Naive B cell (primary cell): ENCODE results near the gene FOXL1. TPM values are rescaled to one million over a fixed set of nuclear protein-coding genes. Genes with fewer than 3 reads are reported as not detected.

Experiments
- ATAC-seq, 2 donors: fragments of 150-1000 bp; cut with Tn5 transposase; 2 replicates each; pipeline ENCODE4 v1.10.0; 2021; ENCODE audit warnings: low read depth in 2 of 2, mild to moderate bottlenecking in 2 of 2, moderate library complexity in 2 of 2
- DNase-seq: peaks from one replicate; pipeline ENCODE4 v3.0.0; 2022
- H3K27ac Mint-ChIP-seq, 6 donors: one replicate each; pipeline ENCODE4 v1.8.0; 2020 to 2022; ENCODE audit warnings: mild to moderate bottlenecking in 6 of 6, mixed read lengths in 6 of 6, moderate library complexity in 5 of 6, inconsistent platforms in 2 of 6
- H3K27me3 Mint-ChIP-seq, 3 donors: one replicate each; pipeline ENCODE4 v1.8.0; 2021 to 2022; ENCODE audit warnings: mixed read lengths in 3 of 3, mild to moderate bottlenecking in 1 of 3
- H3K36me3 Mint-ChIP-seq, 2 donors: one replicate each; pipeline ENCODE4 v1.8.0; 2020 to 2022; ENCODE audit warnings: mixed read lengths in 2 of 2, inconsistent platforms in 1 of 2, mild to moderate bottlenecking in 1 of 2
- H3K4me1 Mint-ChIP-seq, 3 donors: one replicate each; pipeline ENCODE4 v1.8.0; 2020 to 2022; ENCODE audit warnings: mixed read lengths in 3 of 3, inconsistent platforms in 1 of 3, mild to moderate bottlenecking in 1 of 3, moderate library complexity in 1 of 3
- H3K4me3 Mint-ChIP-seq, 8 donors: one replicate each; pipeline ENCODE4 v1.8.0; 2020 to 2022; ENCODE audit warnings: mild to moderate bottlenecking in 8 of 8, mixed read lengths in 8 of 8, moderate library complexity in 8 of 8, inconsistent platforms in 2 of 8
- H3K9me3 Mint-ChIP-seq, 7 donors: one replicate each; pipeline ENCODE4 v1.8.0; 2020 to 2022; ENCODE audit warnings: mixed read lengths in 7 of 7, mild to moderate bottlenecking in 5 of 7, inconsistent platforms in 2 of 7, moderate library complexity in 1 of 7
- polyA plus RNA-seq, 6 donors: library from polyadenylated mRNA; unstranded; fragments of 300-500 nt; fragmentation: Illumina TruSeq; gene quantifications; one replicate each; pipeline ENCODE4 v1.2.3, GENCODE V29; 2021; ENCODE audit warnings: low read depth in 6 of 6

The FOXL1 gene
- polyA plus RNA-seq, 6 donors from 2014 or later = not detected

DNA sequence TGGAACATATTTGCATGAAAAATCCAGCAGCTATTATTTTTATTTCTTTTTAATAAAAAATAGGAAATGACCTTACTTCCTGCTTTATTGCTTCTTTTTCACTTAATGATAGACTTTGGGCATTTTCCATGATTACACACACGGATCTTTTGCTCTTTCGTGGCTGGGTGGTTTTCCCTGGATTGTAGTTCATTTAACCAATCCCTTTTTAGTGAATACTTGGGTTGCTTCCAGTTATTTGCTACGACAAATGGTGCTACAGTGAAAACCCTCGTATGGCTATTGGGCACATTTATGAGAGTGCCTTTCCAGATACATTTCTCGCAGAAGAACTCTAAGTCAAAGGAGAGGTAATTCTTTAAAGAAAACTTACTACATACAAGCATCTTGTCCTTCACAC, 38.6 kb downstream of the FOXL1 start:
- Mint-ChIP-seq H3K27ac (no peak overlapping the region), H3K36me3 (no peaks in the 10 kb centered on the region), H3K27me3 (peaks cover 9 to 18% (median 13%) of the 10 kb centered on the region in 3 donors), H3K4me3 (no peak overlapping the region), H3K4me1 (no peaks in the 10 kb centered on the region), H3K9me3 (peaks cover 0 to 1% (median 0%) of the 10 kb centered on the region in 7 donors)
- no peak for DNase-seq
- no peak for ATAC-seq

DNA sequence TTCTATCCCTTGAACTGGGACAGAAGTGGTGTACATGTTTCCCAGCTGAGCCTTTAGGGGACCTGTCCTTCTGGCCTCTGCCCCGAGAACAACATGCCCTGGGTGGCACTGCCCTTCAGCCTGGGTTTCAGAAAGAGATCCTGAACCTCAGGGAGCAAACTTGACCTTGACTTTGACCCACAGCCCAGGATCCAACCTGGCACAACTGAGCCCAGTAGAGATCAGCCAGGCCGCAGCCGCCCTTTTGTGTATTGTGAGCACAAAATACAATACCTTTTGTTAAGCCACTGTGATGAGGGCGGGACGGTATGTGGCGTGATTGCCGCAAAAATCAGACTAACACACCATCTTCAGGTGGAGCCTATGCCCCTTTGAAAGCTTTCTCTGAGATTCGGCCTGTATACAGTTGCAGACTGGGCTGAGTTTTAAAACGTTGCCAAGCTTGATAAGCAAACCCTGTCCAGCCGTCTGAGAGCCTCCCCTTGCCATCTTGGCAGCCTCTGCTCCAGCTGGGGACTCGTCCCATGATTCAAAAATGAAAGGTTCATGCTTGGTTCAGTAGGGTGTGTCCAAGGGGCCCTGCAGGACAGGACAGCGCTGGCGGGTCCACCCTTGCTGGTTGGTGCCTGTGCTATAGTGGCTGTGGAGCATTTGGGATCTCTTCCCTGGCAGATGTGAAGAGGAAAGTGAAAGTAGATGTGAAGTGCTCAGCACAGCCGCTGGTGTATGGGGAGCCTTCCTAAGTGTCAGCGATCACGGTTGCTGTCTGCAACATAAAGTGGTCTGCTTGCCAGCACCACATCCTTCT, 40.3 kb downstream of the FOXL1 start:
- ATAC-seq (no peak), DNase-seq (no peak)
- peaks cover 0 to 1% (median 0%) of the 10 kb centered on the region in 7 donors for H3K9me3 Mint-ChIP-seq
- H3K4me1 Mint-ChIP-seq = no peaks in the 10 kb centered on the region
- peak overlapping the region in 1 of 8 donors; percentile 3 for H3K4me3 Mint-ChIP-seq
- peaks cover 13 to 25% (median 24%) of the 10 kb centered on the region in 3 donors for H3K27me3 Mint-ChIP-seq
- peak overlapping the region in 1 of 6 donors; percentile 54 for H3K27ac Mint-ChIP-seq
- H3K36me3 Mint-ChIP-seq = peaks cover 0 to 7% of the 10 kb centered on the region in 2 donors

DNA sequence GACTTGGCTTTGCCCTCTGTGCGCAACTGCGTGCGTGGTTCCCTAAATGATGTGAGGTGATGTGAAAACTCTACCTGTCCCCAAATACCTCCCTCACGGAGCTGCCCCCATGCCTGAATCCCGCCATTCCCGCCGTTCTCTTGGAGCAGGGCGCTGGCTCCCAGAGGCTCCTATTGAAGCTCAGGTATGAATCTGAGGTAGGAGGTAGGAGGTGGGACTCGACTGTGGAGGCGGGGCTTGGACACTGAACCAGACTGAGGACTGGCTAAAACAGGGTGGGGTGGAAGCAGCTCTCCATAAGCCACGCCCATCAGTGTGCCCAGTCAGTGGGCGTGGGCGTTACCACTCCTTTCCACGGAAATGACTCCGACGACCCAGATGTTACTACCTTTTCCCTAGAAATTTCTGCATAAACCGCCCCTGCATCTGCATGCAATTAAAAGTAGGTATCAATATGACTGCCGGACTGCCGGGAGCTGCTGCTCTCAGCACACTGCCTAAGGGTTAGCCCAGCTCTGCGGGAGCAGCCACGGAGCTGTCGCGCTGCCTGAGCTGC, 41.0 kb downstream of the FOXL1 start:
- Mint-ChIP-seq H3K4me1 (no peaks in the 10 kb centered on the region), H3K27me3 (peaks cover 13 to 22% (median 22%) of the 10 kb centered on the region in 3 donors), H3K36me3 (peaks cover 0 to 7% of the 10 kb centered on the region in 2 donors), H3K4me3 (peak overlapping the region in 1 of 8 donors; percentile 17), H3K27ac (no peak overlapping the region), H3K9me3 (peaks cover 0 to 1% (median 0%) of the 10 kb centered on the region in 7 donors)
- ATAC-seq (no peak), DNase-seq (no peak)

DNA sequence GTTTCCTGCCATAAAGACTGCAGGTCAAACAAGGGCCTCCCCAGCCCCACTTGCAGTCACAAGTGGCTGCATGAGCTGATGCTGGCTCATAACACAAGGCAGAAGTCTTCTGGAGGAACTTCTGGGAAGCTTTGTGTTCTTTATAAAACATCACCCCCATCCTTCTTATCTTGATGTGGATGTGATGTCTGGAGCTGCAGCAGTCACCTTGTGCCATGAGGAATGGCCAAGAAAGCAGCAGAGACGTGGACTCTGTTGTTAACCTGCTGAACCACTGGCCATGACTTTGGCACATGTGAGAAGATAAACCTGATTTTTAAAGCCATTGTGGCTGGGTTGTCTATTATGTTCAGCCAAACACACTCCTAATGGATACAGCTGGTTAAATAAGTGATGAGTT, 41.8 kb downstream of the FOXL1 start:
- Mint-ChIP-seq H3K4me1 (no peaks in the 10 kb centered on the region), H3K36me3 (peaks cover 0 to 7% of the 10 kb centered on the region in 2 donors), H3K27ac (no peak overlapping the region), H3K27me3 (peaks cover 18 to 30% (median 21%) of the 10 kb centered on the region in 3 donors), H3K9me3 (peaks cover 0 to 1% (median 0%) of the 10 kb centered on the region in 7 donors), H3K4me3 (no peak overlapping the region)
- ATAC-seq (no peak), DNase-seq (no peak)

DNA sequence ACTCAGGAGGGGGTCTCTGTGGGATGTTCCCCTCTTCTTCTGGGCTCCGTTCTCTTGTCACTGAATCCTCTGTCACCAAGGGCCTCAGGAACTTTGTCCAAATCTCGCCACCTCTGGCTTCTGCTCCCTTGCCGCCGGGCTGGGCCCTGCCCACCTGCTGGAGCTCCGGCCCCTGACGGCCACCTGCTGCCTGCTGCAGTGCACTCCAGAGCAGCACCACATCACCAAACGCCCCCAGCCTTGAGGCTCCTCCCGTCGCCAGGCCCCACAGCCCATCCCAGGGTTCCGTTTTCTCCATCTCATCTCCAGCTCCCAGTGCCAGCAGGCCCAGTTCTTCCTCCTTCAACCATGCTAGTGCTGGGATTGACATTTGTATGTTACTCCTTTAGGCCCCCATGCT, 43.6 kb downstream of the FOXL1 start:
- no peak overlapping the region for H3K4me3 Mint-ChIP-seq
- peaks cover 15 to 30% (median 15%) of the 10 kb centered on the region in 3 donors for H3K27me3 Mint-ChIP-seq
- H3K4me1 Mint-ChIP-seq = no peaks in the 10 kb centered on the region
- no peak for DNase-seq
- peaks cover 0 to 1% (median 0%) of the 10 kb centered on the region in 7 donors for H3K9me3 Mint-ChIP-seq
- peaks cover 0 to 7% of the 10 kb centered on the region in 2 donors for H3K36me3 Mint-ChIP-seq
- H3K27ac Mint-ChIP-seq = no peak overlapping the region
- ATAC-seq = no peak

DNA sequence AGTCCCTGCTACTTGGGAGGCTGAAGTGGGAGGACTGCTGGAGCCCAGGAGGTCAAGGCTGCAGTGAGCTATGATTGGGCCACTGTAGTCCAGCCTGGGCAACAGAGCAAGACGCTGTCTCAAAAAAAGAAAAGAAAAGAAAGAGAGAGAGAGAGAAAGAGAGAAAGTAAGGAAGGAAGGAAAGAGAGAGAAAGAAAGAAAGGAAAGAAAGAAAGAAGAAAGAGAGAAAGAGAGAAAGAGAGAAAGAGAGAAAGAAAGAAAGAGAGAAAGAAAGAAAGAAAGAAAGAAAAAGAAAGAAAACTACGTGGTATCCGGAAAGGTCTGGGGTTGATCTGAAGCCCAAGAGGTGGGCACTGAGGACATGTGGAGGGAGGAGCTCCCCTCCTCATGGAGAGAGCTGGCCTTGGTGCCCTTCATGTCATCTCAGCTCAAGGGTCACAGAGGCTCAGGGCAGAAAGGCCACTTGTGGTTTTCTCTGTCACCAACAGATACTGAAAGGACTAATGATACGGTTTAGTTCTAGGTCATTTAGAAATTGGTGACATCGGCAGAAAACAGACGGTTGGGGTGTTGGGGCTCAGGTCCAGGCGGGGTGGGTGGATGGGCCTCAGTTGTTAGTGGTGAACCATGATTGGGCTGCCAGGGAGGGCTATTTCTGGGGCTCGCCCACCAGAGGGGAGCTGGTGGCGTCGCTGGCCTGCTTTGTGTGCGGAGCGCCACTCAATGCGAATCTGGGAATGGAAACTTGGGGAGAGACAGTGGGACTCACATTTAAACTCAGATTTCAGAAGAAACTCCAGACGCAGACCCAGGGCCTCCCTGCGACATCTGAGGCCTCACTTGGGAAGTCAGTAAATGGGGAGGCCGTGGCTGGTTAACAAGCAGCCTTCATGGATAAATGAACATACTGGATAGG, 44.6 kb downstream of the FOXL1 start:
- peaks cover 0 to 7% of the 10 kb centered on the region in 2 donors for H3K36me3 Mint-ChIP-seq
- ATAC-seq (no peak), DNase-seq (no peak)
- H3K9me3 Mint-ChIP-seq = peaks cover 0 to 1% (median 0%) of the 10 kb centered on the region in 7 donors
- peaks cover 13 to 30% (median 15%) of the 10 kb centered on the region in 3 donors for H3K27me3 Mint-ChIP-seq
- no peak overlapping the region for H3K27ac Mint-ChIP-seq
- no peaks in the 10 kb centered on the region for H3K4me1 Mint-ChIP-seq
- peak overlapping the region in 1 of 8 donors; percentile 44 for H3K4me3 Mint-ChIP-seq

DNA sequence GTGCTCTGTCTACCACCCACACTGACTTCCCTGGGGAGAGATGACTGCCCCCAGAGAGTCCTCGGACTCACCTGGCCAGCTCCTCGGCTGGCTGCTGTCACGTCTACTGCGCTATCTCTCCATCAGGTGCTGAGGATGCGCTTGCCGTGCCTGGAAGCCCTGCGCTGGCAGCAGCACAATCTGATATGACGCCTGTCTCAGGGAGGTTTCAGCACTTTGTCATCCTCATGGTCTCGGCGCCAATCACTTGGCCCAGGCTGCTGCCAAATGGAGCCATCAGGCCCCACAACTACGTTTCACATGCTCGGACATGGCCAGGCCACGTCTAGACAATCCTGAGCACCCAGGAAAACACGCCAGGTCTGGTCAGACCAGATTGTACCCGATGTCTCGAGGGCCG, 46.7 kb downstream of the FOXL1 start:
- Mint-ChIP-seq H3K4me1 (no peaks in the 10 kb centered on the region), H3K36me3 (peaks cover 0 to 7% of the 10 kb centered on the region in 2 donors), H3K27me3 (peaks cover 15 to 39% (median 22%) of the 10 kb centered on the region in 3 donors), H3K27ac (no peak overlapping the region), H3K9me3 (peaks cover 0 to 1% (median 0%) of the 10 kb centered on the region in 7 donors), H3K4me3 (no peak overlapping the region)
- ATAC-seq = no peak
- DNase-seq = no peak

DNA sequence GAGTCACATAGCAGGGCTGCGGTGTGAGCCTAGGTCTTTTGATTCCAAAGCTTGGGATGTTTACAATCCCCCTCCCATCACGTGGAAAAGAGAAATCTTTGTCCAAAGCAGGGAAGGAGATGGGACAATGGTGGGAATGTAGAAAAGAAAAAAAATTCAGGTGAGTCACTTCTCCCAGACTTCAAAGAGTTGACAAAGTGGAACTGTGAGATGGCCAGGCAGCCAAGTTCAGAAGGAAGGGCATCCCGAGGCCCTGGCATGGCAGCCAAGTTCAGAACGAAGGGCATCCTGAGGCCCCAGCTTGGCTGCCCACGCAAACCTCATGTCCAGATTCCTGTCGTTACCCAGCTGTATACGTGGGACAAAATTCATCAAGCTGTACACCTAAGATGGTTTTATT, 47.5 kb downstream of the FOXL1 start:
- peaks cover 15 to 47% (median 24%) of the 10 kb centered on the region in 3 donors for H3K27me3 Mint-ChIP-seq
- H3K9me3 Mint-ChIP-seq = peaks cover 0 to 1% (median 0%) of the 10 kb centered on the region in 7 donors
- ATAC-seq (no peak), DNase-seq (no peak)
- no peaks in the 10 kb centered on the region for H3K4me1 Mint-ChIP-seq
- peaks cover 0 to 7% of the 10 kb centered on the region in 2 donors for H3K36me3 Mint-ChIP-seq
- no peak overlapping the region for H3K27ac Mint-ChIP-seq
- H3K4me3 Mint-ChIP-seq = no peak overlapping the region

DNA sequence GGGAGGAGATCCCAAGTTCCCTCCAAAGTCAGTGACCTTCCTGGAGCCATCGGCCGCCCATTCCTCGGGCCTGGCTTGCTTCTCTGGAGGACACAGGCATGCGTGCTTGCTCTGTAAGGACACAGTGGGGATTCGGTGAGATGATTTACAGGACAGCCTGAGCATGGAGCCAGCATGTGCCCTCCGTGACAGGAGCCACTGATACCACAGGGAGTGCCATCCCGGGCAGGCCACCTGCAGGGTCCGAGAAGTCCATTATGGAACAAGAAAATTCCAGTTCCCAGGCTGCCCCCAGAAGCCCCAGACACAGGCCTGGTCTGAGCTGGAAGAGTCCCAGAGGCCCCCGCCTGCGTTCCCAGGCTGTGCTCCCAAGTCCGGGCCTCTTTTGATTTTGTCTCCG, 47.9 kb downstream of the FOXL1 start:
- H3K27me3 Mint-ChIP-seq = peaks cover 18 to 51% (median 29%) of the 10 kb centered on the region in 3 donors
- H3K36me3 Mint-ChIP-seq = peaks cover 0 to 7% of the 10 kb centered on the region in 2 donors
- ATAC-seq (no peak), DNase-seq (no peak)
- no peak overlapping the region for H3K27ac Mint-ChIP-seq
- H3K9me3 Mint-ChIP-seq = peaks cover 0 to 1% (median 0%) of the 10 kb centered on the region in 7 donors
- H3K4me1 Mint-ChIP-seq = no peaks in the 10 kb centered on the region
- no peak overlapping the region for H3K4me3 Mint-ChIP-seq

DNA sequence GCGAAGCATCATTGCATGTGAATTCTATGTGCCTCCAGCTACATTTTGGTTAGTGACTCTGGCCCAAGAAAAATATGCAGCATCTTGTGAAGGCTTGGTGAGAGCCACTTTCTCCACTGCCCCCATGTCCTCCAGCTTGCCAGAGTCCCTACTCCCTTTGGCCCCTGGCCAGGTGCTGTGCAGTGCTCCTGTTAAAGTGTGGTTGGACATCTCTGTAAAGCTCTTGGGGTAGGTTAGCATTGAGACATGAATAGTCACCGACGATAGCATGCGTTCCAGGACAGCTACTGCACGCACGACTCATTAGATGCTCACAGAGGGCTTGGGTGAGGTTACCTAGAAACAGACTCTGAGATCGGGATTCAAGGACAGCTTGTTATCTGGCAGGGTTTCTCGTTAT, 48.6 kb downstream of the FOXL1 start:
- no peaks in the 10 kb centered on the region for H3K9me3 Mint-ChIP-seq
- H3K4me1 Mint-ChIP-seq = no peaks in the 10 kb centered on the region
- H3K36me3 Mint-ChIP-seq = peaks cover 0 to 7% of the 10 kb centered on the region in 2 donors
- peaks cover 19 to 47% (median 29%) of the 10 kb centered on the region in 3 donors for H3K27me3 Mint-ChIP-seq
- DNase-seq (no peak), ATAC-seq (no peak)
- no peak overlapping the region for H3K27ac Mint-ChIP-seq
- H3K4me3 Mint-ChIP-seq = no peak overlapping the region

DNA sequence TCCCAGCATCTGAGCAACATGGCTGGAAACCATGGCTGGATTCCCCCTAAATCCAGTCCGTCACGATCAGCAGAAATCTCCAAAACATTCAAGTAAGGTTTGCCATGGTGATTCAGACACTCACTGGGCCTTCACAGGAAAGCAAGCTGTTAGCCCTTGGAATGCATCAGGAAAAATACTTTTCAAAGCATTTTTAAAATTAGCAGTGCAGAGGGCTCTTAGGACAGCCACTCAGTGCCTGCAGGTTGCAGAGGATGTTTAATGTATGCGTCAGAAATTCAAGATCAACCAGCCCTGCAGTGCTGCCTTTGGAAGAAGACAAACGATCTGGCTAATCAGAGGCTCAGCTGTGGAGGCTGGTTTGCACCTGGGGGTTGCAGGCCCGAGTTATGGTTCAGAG, 50.3 kb downstream of the FOXL1 start:
- no peaks in the 10 kb centered on the region for H3K36me3 Mint-ChIP-seq
- no peak overlapping the region for H3K27ac Mint-ChIP-seq
- H3K27me3 Mint-ChIP-seq = peaks cover 11 to 40% (median 32%) of the 10 kb centered on the region in 3 donors
- H3K4me1 Mint-ChIP-seq = no peaks in the 10 kb centered on the region
- H3K9me3 Mint-ChIP-seq = peaks cover 0 to 3% (median 0%) of the 10 kb centered on the region in 7 donors
- ATAC-seq (no peak), DNase-seq (no peak)
- H3K4me3 Mint-ChIP-seq = no peak overlapping the region

DNA sequence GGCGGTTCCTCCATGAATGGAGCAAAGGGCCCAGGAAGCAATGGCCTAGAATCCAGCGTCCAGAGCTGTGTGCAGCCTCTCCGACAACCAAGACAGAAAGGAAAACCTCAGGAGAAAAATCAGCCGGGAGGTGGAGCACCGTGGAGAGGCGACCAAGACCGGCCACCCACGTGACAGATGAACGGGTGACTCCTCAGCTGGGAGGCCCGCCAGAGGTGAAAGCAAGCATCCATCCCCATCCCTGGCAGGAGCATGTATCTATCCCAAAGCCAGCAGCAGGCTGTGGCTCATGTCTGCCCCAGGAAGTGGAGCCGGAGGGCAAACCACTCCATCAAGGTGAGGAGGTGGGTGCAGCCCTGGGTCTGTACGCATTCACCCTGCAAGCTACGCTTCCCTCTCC, 52.1 kb downstream of the FOXL1 start:
- H3K27me3 Mint-ChIP-seq = peaks cover 11 to 37% (median 36%) of the 10 kb centered on the region in 3 donors
- H3K4me1 Mint-ChIP-seq = no peaks in the 10 kb centered on the region
- ATAC-seq (no peak), DNase-seq (no peak)
- H3K36me3 Mint-ChIP-seq = no peaks in the 10 kb centered on the region
- peaks cover 0 to 3% (median 0%) of the 10 kb centered on the region in 7 donors for H3K9me3 Mint-ChIP-seq
- H3K4me3 Mint-ChIP-seq = no peak overlapping the region
- no peak overlapping the region for H3K27ac Mint-ChIP-seq

DNA sequence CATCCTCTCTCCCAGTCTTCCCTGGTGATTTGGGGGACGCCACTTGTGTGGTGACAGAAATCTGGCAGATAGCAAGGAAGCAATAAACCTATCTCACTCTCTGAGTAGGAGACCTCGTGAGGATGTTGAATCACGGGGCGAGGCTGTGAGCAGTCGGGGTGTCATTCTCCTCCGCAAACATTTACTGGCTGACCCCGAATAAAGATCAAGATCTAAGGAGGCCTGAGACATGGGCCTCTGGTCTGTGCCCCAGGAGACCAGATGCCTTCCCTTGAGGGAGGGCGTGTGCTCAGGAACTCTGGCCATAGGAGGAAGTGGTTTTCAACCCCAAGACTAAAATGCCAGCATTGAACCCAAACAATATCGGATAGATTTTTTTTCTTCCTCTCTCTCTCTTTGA, 53.1 kb downstream of the FOXL1 start:
- H3K4me3 Mint-ChIP-seq = no peak overlapping the region
- H3K36me3 Mint-ChIP-seq = no peaks in the 10 kb centered on the region
- H3K27me3 Mint-ChIP-seq = peaks cover 18 to 46% (median 36%) of the 10 kb centered on the region in 3 donors
- no peaks in the 10 kb centered on the region for H3K4me1 Mint-ChIP-seq
- H3K27ac Mint-ChIP-seq = no peak overlapping the region
- H3K9me3 Mint-ChIP-seq = peaks cover 0 to 3% (median 0%) of the 10 kb centered on the region in 7 donors
- ATAC-seq (no peak), DNase-seq (no peak)
